Mucosa of rectum (tissue), 2 donors: ENCODE results near the gene HACD2.

Experiments used
- H3K27ac ChIP-seq, 2 donors: one replicate each; pipeline ENCODE4 v1.7.0; 2013; ENCODE audit warnings: inconsistent platforms in 2 of 2, low read depth in 2 of 2, low read length in 2 of 2
- H3K27me3 ChIP-seq, 2 donors: one replicate each; pipeline ENCODE4 v1.7.0; 2013; ENCODE audit warnings: low read length in 2 of 2; ENCODE audit not compliant: control insufficient read depth in 2 of 2, insufficient read depth in 2 of 2
- H3K36me3 ChIP-seq, 2 donors: one replicate each; pipeline ENCODE4 v1.7.0; 2013; ENCODE audit warnings: low read length in 2 of 2; ENCODE audit not compliant: control insufficient read depth in 2 of 2, insufficient read depth in 2 of 2
- H3K4me1 ChIP-seq, 2 donors: one replicate each; pipeline ENCODE4 v1.7.0; 2013; ENCODE audit warnings: low read length in 2 of 2, mild to moderate bottlenecking in 1 of 2; ENCODE audit not compliant: control insufficient read depth in 2 of 2, insufficient read depth in 2 of 2
- H3K4me3 ChIP-seq, 2 donors: one replicate each; pipeline ENCODE4 v1.7.0; 2013; ENCODE audit warnings: low read length in 2 of 2
- H3K9ac ChIP-seq, 2 donors: one replicate each; pipeline ENCODE4 v1.7.0; 2013; ENCODE audit warnings: low read length in 2 of 2, low read depth in 1 of 2, mild to moderate bottlenecking in 1 of 2
- H3K9me3 ChIP-seq, 2 donors: one replicate each; pipeline ENCODE4 v1.7.0; 2013; ENCODE audit warnings: low read length in 2 of 2; ENCODE audit not compliant: control insufficient read depth in 2 of 2
- donor health status: healthy.
- donor health status: Normal muscosa, but diverticular disease.

HACD2 gene

DNA sequence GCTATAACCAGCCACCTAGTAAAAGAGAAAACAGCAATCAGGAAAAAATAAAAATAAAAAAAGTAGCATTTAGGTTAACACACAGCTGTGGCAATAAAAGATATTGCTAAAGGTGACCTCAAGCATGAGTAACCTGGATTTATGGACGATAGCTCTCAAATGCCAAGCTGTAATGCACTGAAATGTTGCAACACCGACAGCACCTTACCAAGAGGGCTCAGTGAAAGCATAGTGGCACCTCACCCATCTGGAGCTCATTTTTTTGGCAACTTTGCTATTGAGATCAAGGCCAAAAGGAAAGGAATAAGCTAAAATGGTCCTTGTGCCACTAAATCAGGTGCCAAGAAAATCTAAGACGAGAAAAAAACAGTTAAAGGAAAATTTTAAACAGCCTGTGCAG, 2.5 kb downstream of the HACD2 start:
- Histone ChIP-seq H3K36me3 (peaks cover 7 to 8% of the 10 kb centered on the region in 2 donors), H3K9ac (no peak overlapping the region), H3K9me3 (no peaks in the 10 kb centered on the region), H3K27ac (no peak overlapping the region), H3K4me1 (peaks cover 6 to 12% of the 10 kb centered on the region in 2 donors), H3K27me3 (no peaks in the 10 kb centered on the region), H3K4me3 (no peak overlapping the region)

DNA sequence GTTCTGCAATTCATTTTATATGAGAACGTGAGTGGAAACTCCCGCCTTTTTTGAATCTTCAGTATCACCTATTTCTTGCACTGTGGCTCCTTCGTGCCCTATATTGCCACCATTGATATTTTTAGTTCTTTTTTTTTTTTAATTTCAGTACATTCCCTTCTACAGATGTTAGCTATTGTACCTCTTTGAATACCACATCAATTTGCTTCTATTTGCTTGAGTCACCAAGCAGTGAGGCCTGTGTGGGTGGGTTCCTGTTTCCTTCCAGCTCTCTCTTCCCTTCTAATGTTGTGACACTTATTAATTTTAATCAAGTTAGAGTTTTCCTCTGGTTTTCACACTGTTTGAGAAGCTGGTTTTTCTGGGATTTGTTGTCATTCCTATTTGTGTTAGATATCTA, 8.7 kb downstream of the HACD2 start:
- Histone ChIP-seq H3K4me3 (no peak overlapping the region), H3K27ac (no peak overlapping the region), H3K36me3 (peaks cover 9 to 18% of the 10 kb centered on the region in 2 donors), H3K4me1 (no peaks in the 10 kb centered on the region), H3K27me3 (no peaks in the 10 kb centered on the region), H3K9ac (no peak overlapping the region), H3K9me3 (no peaks in the 10 kb centered on the region)

DNA sequence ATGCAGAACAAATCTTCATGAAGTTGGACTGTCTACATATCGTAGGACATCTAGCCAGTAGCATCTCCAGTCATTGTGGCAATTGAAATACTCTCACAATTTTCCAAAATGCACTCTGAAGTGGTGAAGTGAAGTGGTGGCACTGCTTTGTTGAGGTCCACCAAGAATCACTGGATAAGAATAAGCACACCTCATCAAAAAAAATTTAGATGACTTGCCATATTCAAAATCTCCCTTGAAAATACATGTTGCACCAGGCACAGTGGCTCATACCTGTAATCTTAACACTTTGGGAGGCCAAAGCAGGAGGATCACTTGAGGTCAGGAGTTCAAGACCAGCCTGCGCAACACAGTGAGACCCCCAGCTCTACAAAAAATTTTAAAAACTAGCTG, 12.9 kb downstream of the HACD2 start:
- Histone ChIP-seq H3K4me3 (no peak overlapping the region), H3K9ac (no peak overlapping the region), H3K9me3 (no peaks in the 10 kb centered on the region), H3K27me3 (no peaks in the 10 kb centered on the region), H3K4me1 (no peaks in the 10 kb centered on the region), H3K36me3 (peaks cover 4 to 13% of the 10 kb centered on the region in 2 donors), H3K27ac (no peak overlapping the region)

DNA sequence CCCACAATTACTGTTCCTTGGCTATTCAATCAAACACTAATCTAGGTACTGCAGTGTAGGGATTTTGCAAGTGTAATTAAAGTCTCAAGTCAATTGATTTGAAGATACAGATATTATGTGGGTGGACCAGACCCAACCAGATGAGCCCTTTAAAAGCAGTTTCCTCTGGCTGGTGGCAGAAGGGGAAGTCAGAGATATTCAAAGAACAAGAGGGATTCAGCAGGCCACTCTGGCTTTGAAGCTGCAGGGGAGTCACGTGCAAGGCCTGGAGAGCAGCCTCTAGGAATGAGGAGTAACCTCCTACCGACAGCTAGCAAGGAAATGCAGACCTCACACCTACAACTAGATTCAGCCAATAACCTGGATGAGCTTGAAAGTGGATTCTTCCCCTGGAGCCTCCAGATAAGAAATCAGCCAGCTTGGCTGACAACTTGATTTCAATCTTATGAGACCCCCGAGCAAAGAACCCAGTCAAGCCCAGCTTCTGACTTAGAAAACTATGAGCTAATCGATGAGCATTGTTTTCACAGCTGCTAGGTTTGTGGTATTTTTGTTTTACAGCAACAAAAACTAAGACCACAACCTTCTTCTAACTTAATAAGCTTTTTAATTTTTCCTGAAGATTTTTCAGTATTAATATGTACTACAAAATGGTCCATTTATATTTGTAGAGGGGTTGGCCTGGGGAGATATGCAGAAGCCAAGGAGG, 13.4 kb downstream of the HACD2 start:
- Histone ChIP-seq H3K36me3 (peaks cover 4 to 8% of the 10 kb centered on the region in 2 donors), H3K4me3 (no peak overlapping the region), H3K9me3 (no peaks in the 10 kb centered on the region), H3K9ac (no peak overlapping the region), H3K27me3 (no peaks in the 10 kb centered on the region), H3K27ac (no peak overlapping the region), H3K4me1 (no peaks in the 10 kb centered on the region)

DNA sequence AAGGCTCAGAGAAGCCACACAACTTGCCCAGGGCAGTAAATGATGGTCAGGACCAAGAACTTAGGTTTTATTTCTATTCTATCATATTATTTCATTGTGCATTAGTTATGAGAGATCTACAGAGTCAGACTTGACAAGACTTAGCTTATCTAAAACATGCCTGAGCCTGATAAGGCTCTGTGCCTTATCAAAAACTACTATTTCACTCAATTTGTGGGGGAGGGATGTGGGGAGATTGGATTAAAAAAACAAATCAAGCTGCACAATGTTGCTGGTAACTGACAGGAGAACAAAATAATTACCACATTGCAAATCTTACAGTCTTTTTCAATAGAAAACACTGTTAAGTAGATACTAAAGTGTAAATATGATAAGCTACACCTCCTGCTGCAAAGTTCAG, 16.0 kb downstream of the HACD2 start:
- Histone ChIP-seq H3K27ac (no peak overlapping the region), H3K4me3 (no peak overlapping the region), H3K4me1 (no peaks in the 10 kb centered on the region), H3K36me3 (peaks cover 4 to 7% of the 10 kb centered on the region in 2 donors), H3K9ac (no peak overlapping the region), H3K9me3 (no peaks in the 10 kb centered on the region), H3K27me3 (no peaks in the 10 kb centered on the region)

DNA sequence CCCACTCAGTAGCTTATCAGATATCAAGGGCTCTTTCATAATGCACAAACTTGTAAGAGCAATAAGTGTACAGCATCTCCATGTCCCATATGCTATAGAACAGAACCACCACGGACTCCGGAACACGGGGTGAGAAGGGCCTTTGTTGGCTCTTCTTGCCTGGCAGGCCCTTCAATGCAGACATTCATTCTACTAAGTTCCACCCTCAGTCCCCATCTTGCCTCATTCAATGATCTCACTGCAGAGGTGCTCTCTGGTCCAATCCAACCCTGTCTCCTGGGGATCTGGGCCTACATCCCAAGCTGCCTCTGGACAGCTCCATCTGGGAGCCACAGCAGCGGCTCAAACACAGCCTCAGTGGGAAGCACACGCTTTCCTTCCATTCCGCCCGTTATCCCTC, 16.8 kb downstream of the HACD2 start:
- no peaks in the 10 kb centered on the region for H3K4me1 ChIP-seq
- H3K27me3 ChIP-seq, result no peaks in the 10 kb centered on the region
- no peaks in the 10 kb centered on the region for H3K9me3 ChIP-seq
- peaks cover 4 to 8% of the 10 kb centered on the region in 2 donors for H3K36me3 ChIP-seq
- H3K9ac ChIP-seq, result no peak overlapping the region
- H3K27ac ChIP-seq, result no peak overlapping the region
- no peak overlapping the region for H3K4me3 ChIP-seq

DNA sequence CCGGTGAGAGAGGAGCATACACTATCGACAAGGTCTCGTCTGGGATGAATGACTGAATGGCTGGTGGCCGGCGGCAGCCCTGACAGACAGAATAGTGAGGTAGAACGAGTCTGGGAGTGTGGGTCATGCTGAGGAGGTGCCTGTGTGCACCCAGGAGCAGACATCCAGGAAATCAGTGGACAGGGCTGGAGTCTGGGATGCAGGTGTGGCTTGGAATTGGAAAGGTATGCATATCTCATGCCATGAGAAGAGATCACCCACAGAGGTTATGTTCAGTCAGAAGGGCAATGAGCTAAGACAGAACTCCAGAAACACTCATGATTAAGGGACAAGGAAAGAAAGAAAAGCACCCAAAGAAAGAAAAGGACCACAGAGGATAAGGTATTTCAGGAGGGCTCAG, 20.8 kb downstream of the HACD2 start:
- no peaks in the 10 kb centered on the region for H3K4me1 ChIP-seq
- no peaks in the 10 kb centered on the region for H3K27me3 ChIP-seq
- no peaks in the 10 kb centered on the region for H3K9me3 ChIP-seq
- peaks cover 2 to 3% of the 10 kb centered on the region in 2 donors for H3K36me3 ChIP-seq
- no peak overlapping the region for H3K27ac ChIP-seq
- H3K4me3 ChIP-seq, result no peak overlapping the region
- H3K9ac ChIP-seq, result no peak overlapping the region

DNA sequence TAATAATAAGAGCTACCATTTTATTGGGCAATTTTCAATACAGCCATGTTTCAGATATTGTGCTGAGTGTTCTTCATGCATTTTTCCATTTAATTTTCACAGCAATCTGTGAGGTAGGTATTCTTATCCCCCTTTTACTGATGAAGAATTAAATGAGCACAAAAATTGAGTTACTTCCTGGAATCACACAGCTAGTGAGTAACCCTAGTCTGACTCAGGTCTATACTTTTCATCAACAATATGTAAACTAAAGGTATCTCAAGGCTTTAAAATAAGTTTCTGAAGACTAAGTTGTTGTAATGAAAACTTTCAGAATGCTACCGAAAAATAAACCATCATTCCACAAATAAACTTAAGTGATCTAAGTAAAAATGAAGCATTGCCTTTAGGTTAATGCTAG, 22.3 kb downstream of the HACD2 start:
- Histone ChIP-seq H3K4me1 (no peaks in the 10 kb centered on the region), H3K36me3 (peaks cover 2 to 3% of the 10 kb centered on the region in 2 donors), H3K27ac (no peak overlapping the region), H3K9ac (no peak overlapping the region), H3K27me3 (no peaks in the 10 kb centered on the region), H3K9me3 (no peaks in the 10 kb centered on the region), H3K4me3 (no peak overlapping the region)

DNA sequence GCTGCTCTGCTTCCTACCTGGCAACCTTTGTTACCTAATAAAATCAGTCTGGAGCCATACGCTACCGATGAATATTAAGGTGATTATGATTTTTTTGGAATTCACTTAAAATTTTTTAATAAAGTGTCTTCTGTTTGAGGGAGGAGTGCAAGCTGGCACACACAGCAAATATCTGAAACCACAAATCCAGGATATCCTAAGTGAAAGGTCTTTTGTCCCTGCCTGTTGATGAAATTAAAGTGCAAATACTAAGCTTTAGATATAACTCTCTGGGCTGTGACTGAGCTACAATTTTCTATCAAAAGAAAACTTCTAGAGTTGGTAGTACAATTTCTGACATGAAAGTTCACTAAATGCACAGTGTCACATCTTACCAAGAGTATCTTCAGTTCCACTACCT, 23.7 kb downstream of the HACD2 start:
- H3K9me3 ChIP-seq, result no peaks in the 10 kb centered on the region

DNA sequence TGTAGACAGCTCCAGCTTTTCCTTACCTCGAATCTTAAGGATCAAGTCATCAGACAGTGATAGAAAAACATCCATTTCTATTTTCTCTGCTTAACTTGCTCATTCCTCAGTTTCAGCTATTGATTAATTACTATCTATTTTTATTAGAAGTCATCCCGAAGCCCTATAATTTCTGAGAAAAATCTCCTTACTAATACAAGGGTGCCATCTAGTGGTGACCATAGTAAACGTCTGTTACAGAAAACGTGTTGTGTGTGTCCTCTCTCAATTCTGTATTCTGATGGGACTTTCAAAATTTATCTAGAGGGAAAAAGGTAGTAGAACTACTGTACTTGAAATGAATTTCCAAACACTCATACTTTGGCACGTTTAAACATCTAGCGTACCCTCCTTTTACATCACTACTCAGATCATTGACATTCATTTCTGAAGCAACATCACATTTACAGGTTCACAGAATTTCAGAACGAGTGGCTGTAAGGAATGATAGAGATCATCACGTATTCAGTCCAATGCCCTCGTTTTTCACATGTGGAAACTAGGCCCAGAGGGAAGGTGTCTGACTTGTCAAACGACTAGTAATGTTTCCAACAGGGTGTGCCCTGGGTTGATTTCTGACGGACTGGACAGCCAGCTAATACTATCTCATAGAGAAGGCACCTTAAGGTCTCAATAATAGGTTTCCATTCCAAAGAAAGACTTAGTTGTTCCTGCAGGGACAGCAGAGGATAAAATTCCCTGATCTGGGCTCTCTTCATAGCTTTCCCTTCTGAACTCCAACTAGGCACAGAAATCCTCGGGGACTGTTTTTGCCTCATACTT, 25.6 kb downstream of the HACD2 start:
- peaks cover 2 to 3% of the 10 kb centered on the region in 2 donors for H3K36me3 ChIP-seq
- H3K4me3 ChIP-seq, result no peak overlapping the region
- no peaks in the 10 kb centered on the region for H3K27me3 ChIP-seq
- no peak overlapping the region for H3K27ac ChIP-seq
- no peak overlapping the region for H3K9ac ChIP-seq
- no peaks in the 10 kb centered on the region for H3K4me1 ChIP-seq
- no peaks in the 10 kb centered on the region for H3K9me3 ChIP-seq

More for the DNA sequence above, 23.7 kb downstream of the HACD2 start:
- Histone ChIP-seq H3K36me3 (peaks cover 2 to 3% of the 10 kb centered on the region in 2 donors), H3K27ac (no peak overlapping the region), H3K9ac (no peak overlapping the region), H3K4me3 (no peak overlapping the region), H3K4me1 (no peaks in the 10 kb centered on the region), H3K27me3 (no peaks in the 10 kb centered on the region)
